Stimulated activated CD8-positive, alpha-beta memory T cell treated with anti-CD3 and anti-CD28 coated beads, Interleukin-15, amount 100 ng/mL, for 48 hours (primary cell): ENCODE data around the gene FYN.
A peak's percentile ranks its signal among the peaks of the same experiment; 100 is the strongest.

Source experiments
- DNase-seq, 2 donors: peaks; one replicate each; pipeline ENCODE4 v3.0.0-alpha.2; 2020; ENCODE audit warnings: low read depth in 2 of 2

FYN gene

DNA sequence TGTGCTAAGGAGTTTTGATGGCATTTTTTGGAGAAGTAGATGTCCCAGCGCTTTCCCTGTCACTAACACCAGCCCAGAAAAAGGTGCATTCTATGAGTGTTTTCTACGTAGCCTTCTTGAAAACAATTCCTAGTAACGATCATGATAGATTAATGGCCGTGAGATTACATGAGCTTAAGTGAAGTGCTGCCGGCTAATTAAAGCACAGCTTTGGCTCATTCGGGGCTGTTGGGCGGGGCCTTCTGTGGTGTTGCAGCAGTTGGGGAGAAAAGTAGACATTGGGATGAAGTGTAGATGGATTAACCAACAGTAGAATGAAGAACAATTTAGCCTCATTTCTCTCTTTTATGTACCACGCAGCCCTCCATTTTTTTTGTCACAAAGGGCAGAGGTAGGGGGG is 246.8 kb downstream of the FYN start:
- DNase-seq: no peak

DNA sequence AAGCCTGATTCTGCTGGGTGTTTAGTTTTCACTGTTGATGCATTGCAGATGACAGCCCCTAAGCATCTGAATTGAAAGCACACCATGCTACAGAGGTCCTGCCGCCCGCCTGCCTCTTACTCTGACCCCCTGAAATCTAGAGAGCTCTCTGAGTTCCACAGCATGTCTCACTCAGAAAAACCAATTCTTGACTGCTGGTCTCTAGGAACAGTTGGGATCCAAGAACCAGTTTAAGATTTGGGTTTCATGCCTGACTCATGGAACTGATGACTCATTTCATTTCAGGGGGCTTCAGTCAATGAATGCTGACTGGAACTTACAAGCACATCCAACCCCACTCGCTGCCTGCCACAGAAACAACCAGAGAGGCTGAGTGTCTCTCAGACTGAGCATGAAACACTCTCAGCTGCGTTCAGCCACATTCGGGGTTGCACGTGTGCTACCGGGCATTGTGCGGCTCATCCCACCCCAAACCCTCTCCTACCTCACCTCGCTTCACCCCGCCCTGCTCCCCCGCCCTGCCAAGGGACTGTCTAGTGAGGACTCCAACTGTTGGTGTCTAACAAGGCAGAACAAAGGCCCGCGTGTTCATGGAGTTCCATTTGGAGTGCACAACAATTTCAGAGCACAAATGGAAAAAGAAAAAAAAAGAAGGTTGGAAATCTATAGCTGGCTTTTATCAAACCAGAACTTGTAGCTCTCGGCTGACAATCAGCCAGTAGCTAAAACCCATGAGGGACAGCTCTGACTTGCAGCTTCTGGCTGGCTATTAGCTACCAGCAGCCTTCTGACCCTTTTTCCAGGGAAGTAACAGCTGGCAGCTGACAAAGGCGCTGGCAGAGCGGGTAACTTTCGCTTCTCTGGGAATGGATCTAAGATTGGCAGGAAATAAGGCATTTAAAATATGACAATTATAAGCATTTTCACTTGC is 247.5 kb downstream of the FYN start:
- DNase-seq: peak in 1 of 2 donors; percentile 16

DNA sequence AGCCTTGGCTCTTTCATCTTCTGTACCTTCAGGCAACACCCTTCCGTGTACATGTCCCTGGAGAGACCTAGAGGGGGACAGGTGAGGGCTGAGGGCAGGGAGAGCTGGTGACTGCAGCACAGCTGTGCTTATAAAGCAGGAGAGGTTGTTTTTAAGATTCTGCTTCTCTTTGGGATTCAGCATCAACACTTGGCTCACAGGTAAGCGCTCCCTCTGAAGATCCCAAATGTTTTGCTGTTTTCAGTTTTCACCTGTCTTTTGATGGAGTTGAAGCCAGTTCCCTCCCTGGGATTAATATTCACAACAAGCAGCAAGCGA is 248.2 kb downstream of the FYN start:
- DNase-seq: no peak

DNA sequence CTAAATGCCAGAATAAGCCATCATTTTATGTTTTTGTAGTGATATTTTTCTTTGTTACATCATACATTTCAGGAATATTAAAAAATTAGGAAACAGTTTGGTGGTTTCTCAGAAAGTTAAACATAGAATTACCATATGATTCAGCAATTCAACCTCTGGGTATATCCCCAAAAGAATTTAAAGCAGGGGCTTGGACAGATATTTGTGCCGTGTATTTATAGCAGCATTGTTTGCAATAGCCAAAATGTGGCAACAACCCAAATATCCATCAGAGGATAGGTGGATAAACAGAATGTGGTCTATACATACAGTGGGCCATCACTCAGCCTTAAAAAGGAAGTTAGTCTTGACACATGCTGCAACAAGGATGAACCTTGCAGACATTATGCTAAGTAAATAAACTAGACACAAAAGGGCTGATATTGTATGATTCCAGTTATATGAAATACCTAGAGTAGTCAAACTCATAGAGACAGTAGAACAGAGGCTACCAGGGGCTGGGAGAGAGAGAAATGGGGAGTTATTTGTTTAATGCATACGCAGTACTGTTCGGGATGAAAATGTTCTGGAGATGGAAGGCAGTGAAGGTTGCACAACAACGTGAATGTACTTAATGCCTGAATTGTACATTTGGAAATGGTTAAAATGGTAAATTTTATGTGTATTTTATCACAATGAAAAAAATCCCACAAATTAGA is 248.7 kb downstream of the FYN start:
- DNase-seq: no peak

DNA sequence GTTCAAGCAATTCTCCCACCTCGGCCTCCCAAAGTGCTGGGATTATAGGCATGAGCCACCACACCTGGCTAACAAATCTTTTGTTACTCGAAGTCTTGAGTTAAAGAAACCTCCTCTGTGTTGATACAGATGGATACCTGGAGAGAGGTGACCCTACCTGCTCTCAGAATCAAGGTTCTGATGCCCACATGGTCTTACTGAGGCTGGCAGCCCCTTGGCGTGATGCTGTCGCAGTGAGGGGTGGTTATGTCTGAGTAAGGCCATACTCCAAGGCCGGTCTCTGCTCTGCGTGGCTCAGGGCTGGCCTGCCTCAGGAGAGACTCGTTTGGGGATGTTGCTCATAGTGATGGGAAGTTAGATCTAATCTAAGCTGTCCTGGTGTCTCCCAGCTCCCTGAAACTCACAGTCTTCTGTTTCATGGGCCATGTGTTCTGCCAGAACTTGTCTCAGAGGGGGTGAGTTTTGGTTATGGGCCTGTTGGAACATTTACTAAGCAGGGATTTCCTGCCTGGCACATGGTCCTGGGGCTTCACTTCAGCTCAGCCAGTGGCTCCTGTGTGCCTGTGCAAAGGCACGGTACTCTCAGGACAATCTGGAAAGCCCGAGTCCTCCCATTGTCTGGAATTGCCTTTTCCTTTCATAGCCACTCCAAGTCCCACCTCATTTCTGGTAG is 250.1 kb downstream of the FYN start:
- no peak for DNase-seq

DNA sequence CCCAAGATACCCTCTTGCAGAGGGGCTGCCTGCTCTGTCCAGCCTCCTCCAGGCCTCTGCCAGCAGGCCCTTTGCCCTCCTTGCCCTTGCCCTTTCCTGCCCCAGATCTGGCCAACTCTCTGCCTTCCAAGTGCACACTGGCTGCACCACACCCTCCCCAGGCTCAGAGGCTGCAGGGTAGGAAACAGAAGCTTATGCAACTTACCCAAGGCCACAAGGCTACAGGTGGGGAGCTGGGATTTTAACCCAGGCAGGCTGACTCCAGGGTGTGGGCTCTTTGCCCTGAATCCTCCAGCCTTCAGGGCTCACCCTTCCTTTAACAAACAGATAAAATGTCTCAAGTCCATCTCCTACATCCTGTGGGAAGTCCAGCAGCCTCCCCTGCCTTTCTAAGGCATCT is 253.1 kb downstream of the FYN start:
- no peak for DNase-seq

DNA sequence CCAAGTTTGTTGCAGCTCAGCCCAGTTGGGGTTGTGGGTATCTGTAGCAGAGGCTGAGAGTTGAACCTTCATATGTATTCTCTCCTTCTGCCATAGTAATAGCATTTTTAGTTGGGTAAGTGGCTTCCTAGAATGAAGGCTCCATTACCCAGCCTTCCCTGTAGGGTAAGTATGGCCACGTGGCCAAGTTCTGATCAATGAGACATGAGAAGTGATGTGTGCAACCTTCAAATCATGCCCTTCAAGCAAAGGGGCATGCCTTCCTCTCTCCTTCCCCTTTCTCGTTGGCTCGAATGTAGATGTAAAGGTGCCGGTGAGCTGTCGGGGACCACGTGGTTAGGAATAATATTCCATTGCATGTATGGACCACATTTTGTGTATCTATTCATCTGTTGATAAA is 254.8 kb downstream of the FYN start:
- DNase-seq: no peak

DNA sequence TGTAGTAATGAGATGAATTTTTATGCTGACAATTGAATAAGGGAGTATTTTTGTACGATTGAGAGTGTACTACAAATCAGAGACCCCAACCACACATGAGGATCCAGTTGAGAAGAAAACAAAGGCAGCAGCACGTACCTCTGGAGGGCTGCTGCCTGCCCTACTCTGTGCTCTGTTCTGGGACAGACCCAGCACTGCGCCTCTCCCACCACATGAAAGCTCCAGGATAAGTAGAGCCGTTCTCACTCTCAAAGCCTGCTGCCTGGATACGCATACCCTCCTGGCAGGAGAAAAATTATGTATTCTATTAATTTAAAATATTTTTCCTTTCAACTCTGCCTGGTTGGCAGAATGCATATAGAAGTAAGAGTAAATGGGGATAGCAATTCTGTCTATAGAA is 256.1 kb downstream of the FYN start:
- DNase-seq: no peak

DNA sequence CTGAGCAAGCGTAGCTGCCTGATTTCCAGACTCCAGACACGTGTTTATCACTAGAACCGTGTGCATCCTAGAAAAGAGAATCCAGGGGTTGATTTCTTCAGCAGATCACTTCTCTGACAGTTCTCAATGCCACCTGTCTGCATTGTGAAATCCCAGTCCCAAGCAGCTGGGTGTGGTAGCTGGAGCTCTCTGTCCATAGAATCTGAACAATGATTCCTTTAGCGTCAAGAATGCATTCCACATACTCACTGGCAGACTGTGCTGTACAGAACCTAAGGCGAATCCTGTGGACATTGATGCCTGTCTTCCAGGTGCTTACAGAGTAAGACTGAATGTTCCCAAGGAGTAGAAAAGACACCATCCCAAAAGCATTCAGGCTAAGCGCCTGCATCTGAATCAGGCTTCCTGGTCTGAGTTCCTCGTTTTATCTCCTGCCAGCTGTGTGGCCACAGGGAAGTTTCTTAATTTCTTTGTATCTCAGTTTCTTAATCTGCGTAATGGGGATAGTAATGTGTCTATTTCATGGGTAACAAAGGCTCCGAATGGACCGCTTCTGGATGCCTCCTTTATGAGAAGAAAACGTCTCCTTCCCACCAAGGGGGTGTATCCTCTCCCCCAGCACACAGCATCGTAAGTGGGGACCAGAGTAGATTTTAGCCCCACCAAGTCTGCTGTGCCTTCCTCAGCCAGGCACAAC is 257.2 kb downstream of the FYN start:
- DNase-seq: no peak

DNA sequence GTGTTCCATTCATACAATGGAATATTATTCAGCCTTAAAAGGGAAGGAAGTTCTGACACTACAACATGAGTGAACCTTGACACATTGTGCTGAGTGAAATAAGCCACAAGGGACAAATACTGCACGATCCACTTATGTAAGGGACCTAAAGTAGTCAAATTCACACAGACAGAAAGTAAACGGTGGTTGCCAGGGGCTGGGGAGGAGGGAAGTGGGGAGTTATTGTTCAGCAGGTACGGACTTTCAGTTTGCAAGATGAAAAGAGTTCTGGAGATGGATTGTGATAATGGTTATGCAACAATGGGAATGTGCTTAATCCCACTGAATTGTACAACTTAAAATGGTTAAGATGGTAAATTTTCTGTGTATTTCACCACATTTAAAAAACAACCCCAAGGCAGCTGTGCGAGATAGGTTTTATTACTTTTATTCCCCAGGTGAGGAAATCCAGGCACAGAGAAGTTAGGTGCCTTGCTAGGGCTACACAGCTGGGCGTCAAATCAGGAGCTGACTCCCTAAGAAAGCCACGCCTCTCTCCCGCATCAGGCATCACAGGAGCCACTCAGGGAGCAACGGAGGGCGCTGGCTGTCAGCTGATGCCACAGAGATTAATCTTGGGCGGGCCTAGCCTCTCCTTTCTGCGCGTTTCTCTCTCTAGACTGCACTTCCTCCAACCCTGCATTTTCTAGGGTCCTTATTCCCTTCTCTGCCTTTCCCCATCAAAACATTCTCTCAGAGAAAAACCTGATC is 258.2 kb downstream of the FYN start:
- no peak for DNase-seq

DNA sequence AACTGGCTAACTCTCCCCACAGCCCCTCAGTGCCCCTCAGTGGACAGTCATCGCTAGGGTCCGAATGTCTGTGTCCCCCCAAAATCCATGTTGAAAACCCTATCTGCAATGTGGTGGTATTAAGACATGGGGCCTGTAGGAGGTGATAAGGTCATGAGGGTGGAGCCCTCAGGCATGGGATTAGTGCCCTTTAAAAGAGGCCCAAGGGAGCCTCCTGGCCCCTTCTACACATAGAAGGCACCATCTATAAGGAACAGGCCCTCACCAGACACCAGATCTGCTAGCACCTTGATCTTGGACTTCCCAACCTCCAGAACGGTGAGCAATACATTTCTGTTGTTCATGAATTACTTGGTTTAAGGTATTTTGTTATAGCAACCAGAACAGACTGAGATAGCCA is 260.9 kb downstream of the FYN start:
- DNase-seq: no peak

DNA sequence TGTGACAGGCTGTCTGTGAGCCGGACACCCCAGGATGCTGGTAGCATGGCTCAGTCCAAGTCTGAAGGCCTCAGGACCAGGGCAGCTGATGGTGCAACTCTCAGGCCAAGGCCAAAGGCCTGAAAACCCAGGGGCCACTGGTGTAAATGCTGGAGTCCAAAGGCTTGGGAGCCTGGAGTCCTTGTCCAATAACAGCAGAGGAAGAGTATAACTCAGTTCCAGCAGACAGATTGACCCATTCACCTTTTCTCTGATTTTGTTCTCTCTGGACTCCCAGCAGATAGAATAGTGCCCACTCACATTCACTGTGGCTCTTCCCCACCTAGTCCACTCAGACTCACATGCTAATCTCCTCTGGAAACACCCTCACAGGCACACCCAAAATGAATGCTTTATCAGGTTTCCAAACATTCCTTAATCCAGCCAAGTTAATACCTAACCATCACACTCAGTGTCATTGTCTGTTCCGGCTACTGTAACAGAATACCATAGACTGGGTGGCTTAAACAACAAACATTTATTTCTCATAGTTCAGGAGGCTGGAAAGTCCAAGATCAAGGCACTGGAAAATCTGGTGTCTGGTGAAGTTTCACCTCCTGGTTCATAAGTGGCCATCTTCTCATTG is 262.6 kb downstream of the FYN start:
- DNase-seq: no peak
